ENCODE measurements around the gene HDAC4. TPM values are rescaled to one million over a fixed set of nuclear protein-coding genes. Genes with fewer than 3 reads are reported as not detected.

The HDAC4 gene
- total and polyA plus RNA-seq, 2 of the 4 experiments (the other 2 are of a cell fraction): 4.1 to 7.2 TPM

DNA sequence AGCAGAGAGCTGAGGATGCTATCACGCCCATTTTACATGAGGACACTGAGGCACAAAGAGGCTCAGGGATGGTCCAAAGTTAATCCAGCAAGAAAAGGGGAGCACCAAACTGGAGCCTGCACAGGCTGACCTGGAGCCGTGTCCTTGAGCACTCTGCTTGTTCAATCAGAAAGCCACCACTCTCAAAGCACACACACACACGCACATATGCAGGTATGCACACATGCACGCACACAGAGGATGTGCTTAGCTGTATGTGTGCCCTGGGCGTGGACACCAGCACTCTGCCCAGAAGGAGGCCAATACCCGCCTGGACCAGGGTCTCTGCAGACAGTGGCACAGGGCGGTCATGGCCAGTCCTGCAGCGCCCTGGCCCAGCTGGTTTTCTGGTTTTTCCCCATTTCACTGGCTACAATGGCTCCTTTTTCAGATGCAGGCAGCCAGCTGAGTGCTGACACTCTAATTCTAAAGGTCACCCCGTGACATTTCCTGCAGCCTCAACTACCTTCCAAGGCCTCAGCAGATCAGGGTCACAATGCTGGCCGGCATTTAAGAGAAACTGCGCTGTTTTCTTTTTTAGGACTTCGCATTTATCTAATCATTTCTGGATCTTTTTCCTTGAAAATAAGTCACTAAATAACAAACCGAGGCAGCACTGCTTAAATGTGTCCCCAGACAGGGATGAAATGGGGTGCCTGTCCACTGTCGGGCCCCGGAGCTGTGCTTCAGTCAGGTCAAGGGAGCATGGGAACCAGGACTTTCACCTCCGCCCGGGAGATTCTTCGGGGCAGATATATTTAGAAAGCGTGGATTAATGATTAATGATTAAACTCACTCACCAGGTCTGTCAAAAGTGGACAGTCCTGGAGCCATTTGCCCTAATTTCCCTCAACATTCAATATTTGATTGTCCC is 104.5 kb downstream of the HDAC4 start:
- Histone ChIP-seq H3K4ac (ENCODE audit: low read depth, low read length) (no peak overlapping the region), H3K27me3 (ENCODE audit: control insufficient read depth, insufficient read depth, low read length) (no peaks in the 10 kb centered on the region), H4K91ac (ENCODE audit: insufficient read depth, low read depth, low read length) (no peak overlapping the region), H3K9ac (ENCODE audit: low read depth, low read length) (no peak overlapping the region), H3K4me1 (ENCODE audit: control insufficient read depth, insufficient read depth, low read length) (peaks cover 30% of the 10 kb centered on the region), H3K9me1 (ENCODE audit: insufficient read depth, low read length) (peaks cover 4% of the 10 kb centered on the region), H4K20me1 (ENCODE audit: insufficient read depth, low read length) (peaks cover 17% of the 10 kb centered on the region), H3K79me1 (ENCODE audit: low read depth in 1 of 2, low read length in 2 of 2) (peaks cover 47 to 70% of the 10 kb centered on the region in 2 experiments), H3K14ac (replicated peaks; ENCODE audit: low read depth, low read length) (no peak overlapping the region; the same call in 1 of the 2 replicates), H2AK5ac (ENCODE audit: low read depth, low read length) (0 out of 2 replicates have a peak overlapping the region, but pooled peaks have one; percentile 60), H3K4me3 (ENCODE audit: insufficient read depth, low read depth, low read length) (no peak overlapping the region), H3K4me2 (ENCODE audit: low read depth, low read length) (no peak overlapping the region), H2BK20ac (ENCODE audit: low read depth, low read length) (no peak overlapping the region), H4K5ac (ENCODE audit: low read depth, low read length) (no peak overlapping the region), H2BK5ac (ENCODE audit: low read depth, low read length, poor library complexity, severe bottlenecking) (no peak overlapping the region), H3K27ac (ENCODE audit: insufficient read depth, low read length) (no peak overlapping the region), H4K8ac (ENCODE audit: low read depth in 2 of 2, low read length in 2 of 2) (no peak overlapping the region), H3K23ac (ENCODE audit: low read depth, low read length) (no peak overlapping the region), H3K36me3 (ENCODE audit: control insufficient read depth, insufficient read depth, low read length) (no peaks in the 10 kb centered on the region), H3K18ac (ENCODE audit: low read depth, low read length) (no peak overlapping the region), H2BK120ac (ENCODE audit: low read depth, low read length) (no peak overlapping the region), H3K9me3 (ENCODE audit: control insufficient read depth, insufficient read depth, low read length) (no peaks in the 10 kb centered on the region), H2BK15ac (ENCODE audit: low read depth, low read length) (no peak overlapping the region), H2AFZ (replicated peaks; ENCODE audit: low read length, poor library complexity) (no peak overlapping the region), H3K56ac (ENCODE audit: extremely low read depth, insufficient read depth, low read length) (no peak overlapping the region), H2AK9ac (replicated peaks; ENCODE audit: low read depth, low read length, poor library complexity) (no peak overlapping the region)
- dilution Hi-C loops (cut with HindIII; ENCODE audit: low sequenced_read_pairs, unreplicated experiment): no loop called here
- intact Hi-C loops (cut with micrococcal nuclease): no loop called here
- ATAC-seq (ENCODE audit: low read depth): no peak
- POLR2A ChIA-PET (ENCODE audit: unreplicated experiment): no interaction called here
- no peak for DNase-seq
- TF ChIP-seq, protein P1, sequence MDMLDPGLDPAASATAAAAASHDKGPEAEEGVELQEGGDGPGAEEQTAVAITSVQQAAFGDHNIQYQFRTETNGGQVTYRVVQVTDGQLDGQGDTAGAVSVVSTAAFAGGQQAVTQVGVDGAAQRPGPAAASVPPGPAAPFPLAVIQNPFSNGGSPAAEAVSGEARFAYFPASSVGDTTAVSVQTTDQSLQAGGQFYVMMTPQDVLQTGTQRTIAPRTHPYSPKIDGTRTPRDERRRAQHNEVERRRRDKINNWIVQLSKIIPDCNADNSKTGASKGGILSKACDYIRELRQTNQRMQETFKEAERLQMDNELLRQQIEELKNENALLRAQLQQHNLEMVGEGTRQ (IDR thresholded peaks at IDR 0.05; ENCODE audit: low read depth, low read length): no peak
- no peak for TF ChIP-seq RAD21 (IDR thresholded peaks at IDR 0.05; ENCODE audit: low read length)
- no peak for TF ChIP-seq NFE2L2 (IDR thresholded peaks at IDR 0.05; ENCODE audit: low read depth, low read length)
- no peak for TF ChIP-seq MAZ (IDR thresholded peaks at IDR 0.05; ENCODE audit: borderline replicate concordance, low read depth, low read length)
- no peak for TF ChIP-seq RCOR1 (IDR thresholded peaks at IDR 0.05; ENCODE audit: insufficient replicate concordance, low read length)
- TF ChIP-seq CEBPB (IDR thresholded peaks at IDR 0.05; ENCODE audit: low read depth, low read length): no peak
- TF ChIP-seq POLR2A (IDR thresholded peaks at IDR 0.05; ENCODE audit: low read depth, low read length): no peak
- TF ChIP-seq, protein P2, sequence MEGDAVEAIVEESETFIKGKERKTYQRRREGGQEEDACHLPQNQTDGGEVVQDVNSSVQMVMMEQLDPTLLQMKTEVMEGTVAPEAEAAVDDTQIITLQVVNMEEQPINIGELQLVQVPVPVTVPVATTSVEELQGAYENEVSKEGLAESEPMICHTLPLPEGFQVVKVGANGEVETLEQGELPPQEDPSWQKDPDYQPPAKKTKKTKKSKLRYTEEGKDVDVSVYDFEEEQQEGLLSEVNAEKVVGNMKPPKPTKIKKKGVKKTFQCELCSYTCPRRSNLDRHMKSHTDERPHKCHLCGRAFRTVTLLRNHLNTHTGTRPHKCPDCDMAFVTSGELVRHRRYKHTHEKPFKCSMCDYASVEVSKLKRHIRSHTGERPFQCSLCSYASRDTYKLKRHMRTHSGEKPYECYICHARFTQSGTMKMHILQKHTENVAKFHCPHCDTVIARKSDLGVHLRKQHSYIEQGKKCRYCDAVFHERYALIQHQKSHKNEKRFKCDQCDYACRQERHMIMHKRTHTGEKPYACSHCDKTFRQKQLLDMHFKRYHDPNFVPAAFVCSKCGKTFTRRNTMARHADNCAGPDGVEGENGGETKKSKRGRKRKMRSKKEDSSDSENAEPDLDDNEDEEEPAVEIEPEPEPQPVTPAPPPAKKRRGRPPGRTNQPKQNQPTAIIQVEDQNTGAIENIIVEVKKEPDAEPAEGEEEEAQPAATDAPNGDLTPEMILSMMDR (conservative IDR thresholded peaks at IDR 0.05; ENCODE audit: low read depth, low read length): no peak
- TF ChIP-seq RFX5 (IDR thresholded peaks at IDR 0.05; ENCODE audit: low read depth, low read length): no peak
- TF ChIP-seq FOS (IDR thresholded peaks at IDR 0.05; ENCODE audit: low read depth, low read length): no peak
- TF ChIP-seq MAFK (IDR thresholded peaks at IDR 0.05; ENCODE audit: low read depth, low read length): no peak
- TF ChIP-seq ELK1 (IDR thresholded peaks at IDR 0.05; ENCODE audit: borderline replicate concordance, low read depth, low read length): no peak
- no peak for TF ChIP-seq CHD1 (IDR thresholded peaks at IDR 0.05; ENCODE audit: low read depth, low read length)
- CTCF ChIA-PET: no interaction called here
- 90% methylated on average over 3 of the region's 19 CpGs; no CpG with 5 or more reads in 1 of the 2 experiments for WGBS, 2 experiments (ENCODE audit: extremely low coverage in 2 of 2, insufficient read length in 1 of 2)
- in situ Hi-C loops (cut with MboI; ENCODE audit: low sequenced_read_pairs): no loop called here
- no TSS peak for BruUV-seq (replicated peaks)

Measured in IMR-90 (cell line).